HepG2 (cell line): Measurements from ENCODE around the gene PCBP1. TPM values are rescaled to one million over a fixed set of nuclear protein-coding genes. Genes with fewer than 3 reads are reported as not detected.
A peak's percentile ranks its signal among the peaks of the same experiment; 100 is the strongest.

Source experiments
- CC2D1A ChIP-seq: sonication (generic); formaldehyde crosslinking; IDR thresholded peaks from 2 replicates; pipeline ENCODE4 v1.8.1; 2023; ENCODE audit warnings: mild to moderate bottlenecking, missing genetic modification reagents
- GLMP ChIP-seq: sonication (generic); formaldehyde crosslinking; IDR thresholded peaks from 2 replicates; pipeline ENCODE4 v1.9.0; 2021; ENCODE audit warnings: missing genetic modification reagents, mild to moderate bottlenecking, borderline replicate concordance
- GMEB2 ChIP-seq: IDR thresholded peaks from 2 replicates; pipeline ENCODE4 v1.6.1; 2016; ENCODE audit warnings: missing biosample characterization, missing genetic modification reagents, low read depth
- KDM2A ChIP-seq: sonication (generic); formaldehyde crosslinking; IDR thresholded peaks from 2 replicates; pipeline ENCODE4 v1.4.0; 2020; ENCODE audit warnings: low read depth, missing genetic modification reagents, borderline replicate concordance
- MAZ ChIP-seq, 2 experiments: sonication (generic) in 1 of 2; formaldehyde crosslinking in 1 of 2; IDR thresholded peaks; 2 replicates each; pipeline versions ENCODE4 v1.5.0 to v1.6.1; 2012 to 2020; ENCODE audit warnings: low read depth in 2 of 2, mild to moderate bottlenecking in 2 of 2, borderline replicate concordance in 1 of 2, improper control_type of control experiment in 1 of 2, low read length in 1 of 2, missing genetic modification reagents in 1 of 2, moderate library complexity in 1 of 2
- NFIB ChIP-seq: sonication (generic); formaldehyde crosslinking; IDR thresholded peaks from 2 replicates; pipeline ENCODE4 v1.9.0; 2021; ENCODE audit warnings: missing genetic modification reagents, mild to moderate bottlenecking, borderline replicate concordance
- NFIC ChIP-seq: IDR thresholded peaks from 2 replicates; pipeline ENCODE4 v1.6.1; 2012; ENCODE audit warnings: mild to moderate bottlenecking, low read length, inconsistent platforms
- PLRG1 ChIP-seq: fragments of 450-650 bp; conservative IDR thresholded peaks from 2 replicates; pipeline ENCODE4 v1.6.1; 2016
- RBFOX2 ChIP-seq: fragments of 200-400 bp; formaldehyde crosslinking; IDR thresholded peaks from 2 replicates; pipeline ENCODE4 v1.6.1; 2017; ENCODE audit warnings: low read depth, mild to moderate bottlenecking, low read length
- RFXANK ChIP-seq: IDR thresholded peaks from 2 replicates; pipeline ENCODE4 v1.6.1; 2016
- RNF219 ChIP-seq: sonication (generic); formaldehyde crosslinking; IDR thresholded peaks from 2 replicates; pipeline ENCODE4 v1.5.0; 2020; ENCODE audit warnings: mild to moderate bottlenecking, missing genetic modification reagents
- SMAD3 ChIP-seq: sonication (generic); formaldehyde crosslinking; IDR thresholded peaks from 2 replicates; pipeline ENCODE4 v1.4.0; 2020; ENCODE audit warnings: missing genetic modification reagents
- SOX13 ChIP-seq, 3 experiments: fragments of 450-650 bp in 1 of 3; sonication (generic) in 1 of 3; formaldehyde crosslinking in 1 of 3; IDR thresholded peaks in 2 of 3; conservative IDR thresholded peaks in 1 of 3; 2 replicates each; pipeline versions ENCODE4 v1.5.0 to v1.6.1; 2016 to 2020; ENCODE audit warnings: antibody characterized with exemption in 1 of 3, mild to moderate bottlenecking in 1 of 3, missing compliant biosample characterization in 1 of 3, missing genetic modification reagents in 1 of 3, moderate library complexity in 1 of 3
- TEAD2 ChIP-seq: sonication (generic); formaldehyde crosslinking; IDR thresholded peaks from 2 replicates; pipeline ENCODE4 v1.9.0; 2021; ENCODE audit warnings: missing genetic modification reagents
- ZBTB3 ChIP-seq: sonication (generic); formaldehyde crosslinking; IDR thresholded peaks from 2 replicates; pipeline ENCODE4 v1.4.0; 2020; ENCODE audit warnings: low read depth, mild to moderate bottlenecking, moderate library complexity, missing genetic modification reagents, borderline replicate concordance
- ZBTB8A ChIP-seq: sonication (generic); formaldehyde crosslinking; IDR thresholded peaks from 2 replicates; pipeline ENCODE4 v1.4.0; 2020; ENCODE audit warnings: mild to moderate bottlenecking, low read depth, missing genetic modification reagents, borderline replicate concordance
- ZNF235 ChIP-seq: sonication (generic); formaldehyde crosslinking; IDR thresholded peaks from 2 replicates; pipeline ENCODE4 v1.8.1; 2023; ENCODE audit warnings: mild to moderate bottlenecking, missing genetic modification reagents, borderline replicate concordance
- ZNF546 ChIP-seq: sonication (generic); formaldehyde crosslinking; conservative IDR thresholded peaks from 2 replicates; pipeline ENCODE4 v1.8.1; 2023; ENCODE audit warnings: mild to moderate bottlenecking, missing genetic modification reagents
- ZNF547 ChIP-seq: sonication (generic); formaldehyde crosslinking; IDR thresholded peaks from 2 replicates; pipeline ENCODE4 v1.5.1; 2020; ENCODE audit warnings: mild to moderate bottlenecking, missing genetic modification reagents
- ZNF710 ChIP-seq: sonication (generic); formaldehyde crosslinking; IDR thresholded peaks from 2 replicates; pipeline ENCODE4 v1.5.0; 2020; ENCODE audit warnings: mild to moderate bottlenecking, missing genetic modification reagents, borderline replicate concordance
- polyA plus RNA-seq, 8 experiments: library from polyadenylated mRNA; depleted of rRNA in 3 of 8; stranded (reverse) in 7 of 8; unstranded in 1 of 8; fragments of >200 nt; fragmentation: Illumina TruSeq in 4 of 8; extraction: Trizol in 4 of 8; gene quantifications; 2 replicates each; pipeline versions ENCODE4 v1.2.1 to v1.2.3, GENCODE V29; 2011 to 2016; ENCODE audit warnings: low read depth in 4 of 8, missing spikeins in 1 of 8, mixed read lengths in 1 of 8; ENCODE audit not compliant: insufficient read depth in 1 of 8
- total RNA-seq, 5 experiments: library from RNA; depleted of rRNA; stranded (reverse); fragments of >200 nt; fragmentation: Illumina TruSeq; extraction: Trizol; gene quantifications; 2 replicates each; pipeline ENCODE4 v1.2.3, GENCODE V29; 2016; ENCODE audit warnings: low read depth in 1 of 5

The PCBP1 gene
- total and polyA plus RNA-seq, 2 of the 13 experiments (the other 11 are each of a cell fraction or from before 2014, with no cell fraction given) = 32.0 to 137 TPM

GRCh38 chr2:70094978-70095719, 7.9 kb downstream of the PCBP1 start (continued):
- TF ChIP-seq MAZ (IDR thresholded peaks at IDR 0.05; ENCODE audit: borderline replicate concordance, low read depth, low read length) = no peak
- TF ChIP-seq MAZ (CRISPR knock-in tag; IDR thresholded peaks at IDR 0.05; ENCODE audit: low read depth) = no peak
- TF ChIP-seq RFXANK (CRISPR knock-in tag) = 0 out of 2 replicates have a peak, but pooled peaks have one; percentile 48
- peak; percentile 53; the same call in 1 of the 2 replicates for TF ChIP-seq NFIC
- TF ChIP-seq PLRG1 = no peak
- no peak for TF ChIP-seq ZNF547 (CRISPR knock-in tag)
- TF ChIP-seq NFIB (CRISPR knock-in tag) = no peak
- TF ChIP-seq CC2D1A = no peak
- TF ChIP-seq SOX13 (IDR thresholded peaks at IDR 0.05) = no peak
- peak in 1 of 2 experiments; percentile 48; a peak in 1 of 4 replicates for TF ChIP-seq SOX13 (CRISPR knock-in tag; conservative IDR thresholded peaks at IDR 0.05 in 1 of 2, IDR thresholded peaks at IDR 0.05 in 1 of 2)
- TF ChIP-seq GMEB2 (CRISPR knock-in tag) = no peak
- TF ChIP-seq ZNF710 (CRISPR knock-in tag) = 0 out of 2 replicates have a peak, but pooled peaks have one; percentile 35
- no peak for TF ChIP-seq ZBTB8A (CRISPR knock-in tag)
- no peak for TF ChIP-seq ZNF546 (CRISPR knock-in tag)
- no peak for TF ChIP-seq RNF219 (CRISPR knock-in tag)
- TF ChIP-seq ZNF235 (CRISPR knock-in tag) = no peak
- no peak for TF ChIP-seq TEAD2
- TF ChIP-seq SMAD3 (CRISPR knock-in tag) = peak; percentile 82; the same call in 1 of the 2 replicates
- 0 out of 2 replicates have a peak, but pooled peaks have one; percentile 20 for TF ChIP-seq ZBTB3 (CRISPR knock-in tag)
- no peak for TF ChIP-seq GLMP (CRISPR knock-in tag)
- no peak; the same call in none of the 2 replicates for TF ChIP-seq KDM2A
- TF ChIP-seq RBFOX2 = peak; percentile 69
